ENCODE results near the gene ZBTB5.

DNA sequence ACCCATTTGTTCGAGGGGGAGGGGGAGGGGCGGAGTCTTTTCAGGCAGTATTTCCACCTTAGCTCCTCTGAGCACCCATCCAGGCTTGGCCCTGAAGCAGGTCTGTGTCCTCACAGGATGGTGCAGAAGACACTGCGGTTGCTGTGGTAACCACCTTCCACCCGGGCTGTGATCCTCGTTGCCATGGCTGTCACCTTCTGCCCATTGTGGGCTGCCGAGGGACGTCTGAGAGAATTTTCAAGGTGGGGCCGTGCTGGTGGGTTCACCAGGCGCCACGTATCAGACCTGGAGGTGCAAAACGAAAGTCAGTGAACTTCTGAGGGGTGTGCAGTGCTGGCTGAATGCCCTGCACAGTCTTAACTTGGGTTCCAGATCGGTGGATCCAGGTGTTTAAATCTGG is 47.2 kb upstream of the ZBTB5 start:
- TF ChIP-seq, protein P1, sequence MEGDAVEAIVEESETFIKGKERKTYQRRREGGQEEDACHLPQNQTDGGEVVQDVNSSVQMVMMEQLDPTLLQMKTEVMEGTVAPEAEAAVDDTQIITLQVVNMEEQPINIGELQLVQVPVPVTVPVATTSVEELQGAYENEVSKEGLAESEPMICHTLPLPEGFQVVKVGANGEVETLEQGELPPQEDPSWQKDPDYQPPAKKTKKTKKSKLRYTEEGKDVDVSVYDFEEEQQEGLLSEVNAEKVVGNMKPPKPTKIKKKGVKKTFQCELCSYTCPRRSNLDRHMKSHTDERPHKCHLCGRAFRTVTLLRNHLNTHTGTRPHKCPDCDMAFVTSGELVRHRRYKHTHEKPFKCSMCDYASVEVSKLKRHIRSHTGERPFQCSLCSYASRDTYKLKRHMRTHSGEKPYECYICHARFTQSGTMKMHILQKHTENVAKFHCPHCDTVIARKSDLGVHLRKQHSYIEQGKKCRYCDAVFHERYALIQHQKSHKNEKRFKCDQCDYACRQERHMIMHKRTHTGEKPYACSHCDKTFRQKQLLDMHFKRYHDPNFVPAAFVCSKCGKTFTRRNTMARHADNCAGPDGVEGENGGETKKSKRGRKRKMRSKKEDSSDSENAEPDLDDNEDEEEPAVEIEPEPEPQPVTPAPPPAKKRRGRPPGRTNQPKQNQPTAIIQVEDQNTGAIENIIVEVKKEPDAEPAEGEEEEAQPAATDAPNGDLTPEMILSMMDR (conservative IDR thresholded peaks at IDR 0.05; ENCODE audit: low read depth, low read length): no peak
- no peak for TF ChIP-seq EZH2 (IDR thresholded peaks at IDR 0.05; ENCODE audit: borderline replicate concordance, low read depth, low read length, poor library complexity, severe bottlenecking)

All from A673 (cell line).